Measurements from ENCODE around the gene GIT2. TPM values are rescaled to one million over a fixed set of nuclear protein-coding genes. Genes with fewer than 3 reads are reported as not detected.

GIT2 gene
- total and polyA plus RNA-seq, 12 donors, result 24.3 to 80.9 (median 56.0) TPM

DNA sequence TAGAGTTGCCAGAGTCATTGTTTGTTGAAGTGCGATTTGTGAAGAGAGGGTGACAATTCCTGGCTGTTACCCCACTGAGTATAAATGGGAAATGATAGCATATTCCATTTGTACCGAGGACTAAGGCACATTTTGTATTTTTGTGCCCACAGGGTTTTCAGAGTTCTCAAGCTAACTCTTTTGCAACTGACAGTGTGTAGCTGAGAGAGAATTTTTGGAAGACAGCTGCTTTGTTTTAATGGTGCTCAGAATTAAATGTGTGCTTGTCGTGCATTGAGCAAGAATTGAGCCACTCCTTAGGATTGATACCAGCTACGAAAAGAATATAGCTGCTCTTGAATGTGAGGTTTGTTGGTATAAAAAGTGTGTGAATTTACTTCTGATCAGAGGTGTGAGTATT, 24.8 kb upstream of the GIT2 start:
- Histone ChIP-seq H3K4me1 (replicated peaks in 1 of 2) (peaks cover 0 to 14% of the 10 kb centered on the region in 2 donors), H3K36me3 (replicated peaks in 1 of 2) (peaks cover 0 to 48% of the 10 kb centered on the region in 2 donors), H3K27ac (no peak overlapping the region), H3K4me3 (no peak overlapping the region), H3K27me3 (no peaks in the 10 kb centered on the region), H3K9me3 (replicated peaks in 1 of 3) (no peaks in the 10 kb centered on the region)
- 88 to 95% (median 92%) methylated on average over 4 of the region's 4 CpGs for WGBS, 4 donors
- no peak for TF ChIP-seq POLR2A (IDR thresholded peaks at IDR 0.05)
- TF ChIP-seq, protein P1, sequence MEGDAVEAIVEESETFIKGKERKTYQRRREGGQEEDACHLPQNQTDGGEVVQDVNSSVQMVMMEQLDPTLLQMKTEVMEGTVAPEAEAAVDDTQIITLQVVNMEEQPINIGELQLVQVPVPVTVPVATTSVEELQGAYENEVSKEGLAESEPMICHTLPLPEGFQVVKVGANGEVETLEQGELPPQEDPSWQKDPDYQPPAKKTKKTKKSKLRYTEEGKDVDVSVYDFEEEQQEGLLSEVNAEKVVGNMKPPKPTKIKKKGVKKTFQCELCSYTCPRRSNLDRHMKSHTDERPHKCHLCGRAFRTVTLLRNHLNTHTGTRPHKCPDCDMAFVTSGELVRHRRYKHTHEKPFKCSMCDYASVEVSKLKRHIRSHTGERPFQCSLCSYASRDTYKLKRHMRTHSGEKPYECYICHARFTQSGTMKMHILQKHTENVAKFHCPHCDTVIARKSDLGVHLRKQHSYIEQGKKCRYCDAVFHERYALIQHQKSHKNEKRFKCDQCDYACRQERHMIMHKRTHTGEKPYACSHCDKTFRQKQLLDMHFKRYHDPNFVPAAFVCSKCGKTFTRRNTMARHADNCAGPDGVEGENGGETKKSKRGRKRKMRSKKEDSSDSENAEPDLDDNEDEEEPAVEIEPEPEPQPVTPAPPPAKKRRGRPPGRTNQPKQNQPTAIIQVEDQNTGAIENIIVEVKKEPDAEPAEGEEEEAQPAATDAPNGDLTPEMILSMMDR (IDR thresholded peaks at IDR 0.05), result no peak
- no peak for DNase-seq
- intact Hi-C loops (cut with DNase I), result no loop called here

DNA sequence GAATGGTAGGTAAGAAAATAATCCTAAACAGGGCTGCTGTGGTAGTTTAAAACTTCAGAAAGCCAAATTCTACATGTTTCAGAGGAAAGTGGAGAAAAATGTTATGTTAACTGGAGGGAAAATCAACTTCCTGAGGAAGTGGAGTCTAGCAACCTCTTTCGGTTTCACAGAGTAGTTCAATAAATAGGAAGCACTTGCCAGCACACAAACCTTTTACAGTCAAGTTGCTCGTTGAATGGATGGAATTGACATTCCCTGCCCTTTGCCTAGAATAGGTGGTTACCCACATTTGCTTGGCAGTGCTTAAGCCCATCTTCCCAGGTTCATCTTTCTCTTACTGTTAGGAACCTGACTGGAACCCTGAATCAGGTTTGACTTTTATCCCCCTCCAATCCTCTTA, 19.0 kb upstream of the GIT2 start:
- 62 to 72% (median 64%) methylated on average over 2 of the region's 2 CpGs for WGBS, 4 donors
- H3K4me3 ChIP-seq, result no peak overlapping the region
- no peak for TF ChIP-seq POLR2A (IDR thresholded peaks at IDR 0.05)
- TF ChIP-seq, protein P1 (IDR thresholded peaks at IDR 0.05), result no peak
- peaks cover 5 to 11% of the 10 kb centered on the region in 2 donors for H3K4me1 ChIP-seq (replicated peaks in 1 of 2)
- no peak for DNase-seq
- intact Hi-C loops (cut with DNase I), result no loop called here
- no peaks in the 10 kb centered on the region for H3K9me3 ChIP-seq (replicated peaks in 1 of 3)
- no peak overlapping the region for H3K27ac ChIP-seq
- no peaks in the 10 kb centered on the region for H3K27me3 ChIP-seq
- peaks cover 0 to 51% of the 10 kb centered on the region in 2 donors for H3K36me3 ChIP-seq (replicated peaks in 1 of 2)

DNA sequence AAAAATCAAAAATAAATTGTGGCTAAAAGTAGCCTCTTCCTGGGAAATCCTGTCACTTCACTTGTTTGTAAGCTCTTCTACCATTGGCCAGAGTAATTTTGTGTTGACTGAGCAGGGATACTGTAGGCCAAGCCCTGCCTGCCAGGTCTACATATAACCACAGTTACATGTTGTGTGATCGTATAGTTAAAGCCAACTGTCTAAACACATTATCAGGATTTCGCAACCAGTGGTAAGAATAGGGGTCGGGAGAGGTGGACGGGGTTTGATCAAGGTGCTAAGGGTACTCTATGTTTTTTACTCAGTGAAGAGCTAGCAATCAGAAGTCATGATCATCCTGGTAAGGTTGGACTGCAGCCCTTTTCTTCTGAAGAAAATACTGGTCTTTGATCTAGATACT, 16.5 kb upstream of the GIT2 start:
- Histone ChIP-seq H3K27ac (no peak overlapping the region), H3K4me3 (no peak overlapping the region), H3K4me1 (replicated peaks in 1 of 2) (peaks cover 5 to 11% of the 10 kb centered on the region in 2 donors), H3K36me3 (replicated peaks in 1 of 2) (peaks cover 0 to 26% of the 10 kb centered on the region in 2 donors), H3K27me3 (no peaks in the 10 kb centered on the region), H3K9me3 (replicated peaks in 1 of 3) (no peaks in the 10 kb centered on the region)
- TF ChIP-seq, protein P1 (IDR thresholded peaks at IDR 0.05), result no peak
- TF ChIP-seq POLR2A (IDR thresholded peaks at IDR 0.05), result no peak
- WGBS, 4 donors, result 84 to 98% (median 92%) methylated on average over 4 of the region's 4 CpGs
- intact Hi-C loops (cut with DNase I), result no loop called here
- no peak for DNase-seq

- H3K36me3 ChIP-seq (replicated peaks in 1 of 2), result peaks cover 0 to 22% of the 10 kb centered on the region in 2 donors
- H3K4me1 ChIP-seq (replicated peaks in 1 of 2), result peaks cover 5 to 11% of the 10 kb centered on the region in 2 donors
- no peak overlapping the region for H3K27ac ChIP-seq
- intact Hi-C loops (cut with DNase I), result no loop called here
- no peak overlapping the region for H3K4me3 ChIP-seq
- no peaks in the 10 kb centered on the region for H3K27me3 ChIP-seq
- no peaks in the 10 kb centered on the region for H3K9me3 ChIP-seq (replicated peaks in 1 of 3)
- DNase-seq, result peak in 1 of 7 donors; percentile 44
- TF ChIP-seq, protein P1 (IDR thresholded peaks at IDR 0.05), result no peak
- no peak for TF ChIP-seq POLR2A (IDR thresholded peaks at IDR 0.05)
- 80 to 84% (median 83%) methylated on average over 6 of the region's 6 CpGs for WGBS, 4 donors
These were observed 16.0 kb upstream of the GIT2 start for GRCh38 chr12:110012137-110012536.

Data from adrenal gland (tissue), 12 donors.